Measurements from ENCODE around the gene ZC3H14.
"Not testable (repeated sequence)": the region's sequence is repeated elsewhere in the genome, so short reads cannot be mapped to it uniquely, and the experiment has no call there.

Gene ZC3H14

DNA sequence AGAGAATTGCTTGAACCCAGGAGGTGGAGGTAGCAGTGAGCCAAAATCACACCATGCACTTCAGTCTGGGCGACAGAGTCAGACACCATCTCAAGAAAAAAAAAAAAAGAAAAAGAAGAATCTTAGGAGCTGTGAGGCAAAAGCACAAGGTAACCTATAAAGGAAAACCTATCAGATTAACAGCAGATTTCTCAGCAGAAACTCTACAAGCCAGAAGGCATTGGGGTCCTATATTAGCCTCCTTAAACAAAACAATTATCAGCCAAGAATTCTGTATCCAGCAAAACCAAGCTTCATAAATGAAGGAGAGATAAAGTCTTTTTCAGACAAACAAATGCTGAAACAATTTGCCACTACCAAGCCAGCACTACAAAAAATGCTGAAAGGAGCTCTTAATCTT, 32.9 kb upstream of the ZC3H14 start:
- not testable (repeated sequence) for H3K27me3 ChIP-seq (ENCODE audit: control insufficient read depth in 3 of 3, insufficient read depth in 3 of 3, low read depth in 1 of 3, low read length in 3 of 3); H2AFZ ChIP-seq (ENCODE audit: low read length); H3K4me3 ChIP-seq (ENCODE audit: low read length in 2 of 2); H2AK5ac ChIP-seq (ENCODE audit: low read depth, low read length); H3K27ac ChIP-seq (replicated peaks; ENCODE audit: low read length); H2BK15ac ChIP-seq (ENCODE audit: low read length); H2BK5ac ChIP-seq (ENCODE audit: low read length); H3K79me1 ChIP-seq (ENCODE audit: low read depth, low read length); H3K14ac ChIP-seq (ENCODE audit: low read length); H3K4ac ChIP-seq (ENCODE audit: low read length); DNase-seq (ENCODE audit: low spot score); H2BK12ac ChIP-seq (ENCODE audit: low read length); H4K8ac ChIP-seq (ENCODE audit: low read depth, low read length); H3K23ac ChIP-seq (ENCODE audit: low read depth, low read length, poor library complexity); H3K9ac ChIP-seq (ENCODE audit: low read depth, low read length, poor library complexity); H2BK120ac ChIP-seq (ENCODE audit: low read depth, low read length); H4K91ac ChIP-seq (ENCODE audit: low read depth, low read length, poor library complexity); H3K4me1 ChIP-seq (ENCODE audit: control insufficient read depth in 2 of 2, insufficient read depth in 1 of 2, low read depth in 1 of 2, low read length in 2 of 2); H3K4me2 ChIP-seq (ENCODE audit: insufficient read depth, low read length, poor library complexity, severe bottlenecking); H3K18ac ChIP-seq (ENCODE audit: low read length)
- Histone ChIP-seq H3K9me3 (replicated peaks in 1 of 2; ENCODE audit: control insufficient read depth in 2 of 2, insufficient read depth in 1 of 2, low read depth in 1 of 2, low read length in 2 of 2) (peaks cover 0 to 14% of the 10 kb centered on the region in 2 donors), H3K36me3 (replicated peaks in 1 of 2; ENCODE audit: control insufficient read depth in 2 of 2, insufficient read depth in 2 of 2, low read length in 2 of 2) (peaks cover 5 to 23% of the 10 kb centered on the region in 2 donors)
- no CpG with 5 or more reads among the region's 1 CpG for WGBS, 2 donors (ENCODE audit: extremely low coverage in 2 of 2, insufficient read length in 2 of 2, insufficient replicate concordance in 1 of 2)

DNA sequence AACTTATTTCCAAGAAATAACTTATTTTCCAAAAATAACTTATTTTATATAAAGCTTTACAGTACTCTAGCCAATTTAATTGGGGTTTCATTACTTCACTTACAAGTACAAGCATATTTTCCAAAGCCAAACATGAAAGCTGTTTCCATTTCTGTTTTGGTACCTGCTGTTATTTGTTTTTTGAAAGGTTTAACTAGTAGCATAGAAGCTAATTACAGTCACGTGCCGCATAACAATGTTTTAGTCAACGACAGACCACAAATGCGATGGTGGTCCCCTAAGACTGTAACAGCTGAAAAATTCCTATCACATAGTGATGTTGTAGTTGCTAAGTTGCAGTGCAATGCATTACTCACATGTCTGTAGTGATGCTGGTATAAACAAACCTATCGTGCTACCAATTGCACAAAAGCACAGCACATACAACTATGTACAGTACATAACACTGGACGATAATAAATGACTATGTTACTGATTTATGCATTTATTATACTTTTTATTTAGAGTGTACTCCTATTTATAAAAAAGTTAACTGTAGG, 29.7 kb upstream of the ZC3H14 start:
- Histone ChIP-seq H3K23ac (ENCODE audit: low read depth, low read length, poor library complexity) (no peak overlapping the region), H2AK5ac (ENCODE audit: low read depth, low read length) (no peak overlapping the region), H2AFZ (ENCODE audit: low read length) (no peak overlapping the region), H3K4me2 (ENCODE audit: insufficient read depth, low read length, poor library complexity, severe bottlenecking) (no peak overlapping the region), H3K36me3 (replicated peaks in 1 of 2; ENCODE audit: control insufficient read depth in 2 of 2, insufficient read depth in 2 of 2, low read length in 2 of 2) (peaks cover 8 to 44% of the 10 kb centered on the region in 2 donors), H3K18ac (ENCODE audit: low read length) (no peak overlapping the region), H2BK12ac (ENCODE audit: low read length) (no peak overlapping the region), H3K4me1 (ENCODE audit: control insufficient read depth in 2 of 2, insufficient read depth in 1 of 2, low read depth in 1 of 2, low read length in 2 of 2) (no peaks in the 10 kb centered on the region), H3K4me3 (ENCODE audit: low read length in 2 of 2) (no peak overlapping the region), H3K4ac (ENCODE audit: low read length) (no peak overlapping the region), H2BK15ac (ENCODE audit: low read length) (no peak overlapping the region), H3K79me1 (ENCODE audit: low read depth, low read length) (peaks cover 3% of the 10 kb centered on the region), H3K9me3 (replicated peaks in 1 of 2; ENCODE audit: control insufficient read depth in 2 of 2, insufficient read depth in 1 of 2, low read depth in 1 of 2, low read length in 2 of 2) (peaks cover 0 to 14% of the 10 kb centered on the region in 2 donors), H4K8ac (ENCODE audit: low read depth, low read length) (no peak overlapping the region), H2BK5ac (ENCODE audit: low read length) (no peak overlapping the region), H2BK120ac (ENCODE audit: low read depth, low read length) (no peak overlapping the region), H3K27ac (replicated peaks; ENCODE audit: low read length) (no peak overlapping the region), H3K27me3 (ENCODE audit: control insufficient read depth in 3 of 3, insufficient read depth in 3 of 3, low read depth in 1 of 3, low read length in 3 of 3) (no peaks in the 10 kb centered on the region), H4K91ac (ENCODE audit: low read depth, low read length, poor library complexity) (no peak overlapping the region), H3K9ac (ENCODE audit: low read depth, low read length, poor library complexity) (no peak overlapping the region), H3K14ac (ENCODE audit: low read length) (no peak overlapping the region)
- no CpG with 5 or more reads among the region's 6 CpGs for WGBS, 2 donors (ENCODE audit: extremely low coverage in 2 of 2, insufficient read length in 2 of 2, insufficient replicate concordance in 1 of 2)
- DNase-seq (ENCODE audit: low spot score), result no peak

DNA sequence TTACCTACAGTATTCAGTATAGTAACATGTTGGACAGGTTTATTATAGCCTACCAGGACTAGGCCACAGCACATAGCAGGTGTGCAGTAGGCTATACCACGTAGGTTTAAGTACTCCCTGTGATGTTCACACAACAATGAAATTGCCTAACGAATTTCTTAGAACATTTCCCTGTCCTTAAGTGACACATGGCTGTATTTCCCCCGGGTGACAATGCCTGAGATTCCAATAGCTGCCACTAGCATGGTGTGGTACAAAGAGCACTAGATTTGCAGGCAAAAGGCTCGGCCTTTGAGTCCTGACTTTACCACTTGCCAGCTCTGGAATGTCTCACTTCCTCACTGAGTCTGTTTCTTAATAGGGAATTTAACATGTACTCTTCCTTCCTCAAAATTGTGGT, 27.7 kb upstream of the ZC3H14 start:
- no peak overlapping the region for H4K91ac ChIP-seq (ENCODE audit: low read depth, low read length, poor library complexity)
- no peak overlapping the region for H2BK15ac ChIP-seq (ENCODE audit: low read length)
- H3K79me1 ChIP-seq (ENCODE audit: low read depth, low read length), result peaks cover 3% of the 10 kb centered on the region
- no peak overlapping the region for H3K9ac ChIP-seq (ENCODE audit: low read depth, low read length, poor library complexity)
- H3K23ac ChIP-seq (ENCODE audit: low read depth, low read length, poor library complexity), result no peak overlapping the region
- H4K8ac ChIP-seq (ENCODE audit: low read depth, low read length), result no peak overlapping the region
- no peaks in the 10 kb centered on the region for H3K27me3 ChIP-seq (ENCODE audit: control insufficient read depth in 3 of 3, insufficient read depth in 3 of 3, low read depth in 1 of 3, low read length in 3 of 3)
- no peak overlapping the region for H3K4me3 ChIP-seq (ENCODE audit: low read length in 2 of 2)
- no peak overlapping the region for H3K4me2 ChIP-seq (ENCODE audit: insufficient read depth, low read length, poor library complexity, severe bottlenecking)
- H3K9me3 ChIP-seq (replicated peaks in 1 of 2; ENCODE audit: control insufficient read depth in 2 of 2, insufficient read depth in 1 of 2, low read depth in 1 of 2, low read length in 2 of 2), result peaks cover 0 to 3% of the 10 kb centered on the region in 2 donors
- H2BK5ac ChIP-seq (ENCODE audit: low read length), result no peak overlapping the region
- H2BK120ac ChIP-seq (ENCODE audit: low read depth, low read length), result no peak overlapping the region
- no peak overlapping the region for H2BK12ac ChIP-seq (ENCODE audit: low read length)
- DNase-seq (ENCODE audit: low spot score), result no peak
- H3K4me1 ChIP-seq (ENCODE audit: control insufficient read depth in 2 of 2, insufficient read depth in 1 of 2, low read depth in 1 of 2, low read length in 2 of 2), result no peaks in the 10 kb centered on the region
- H3K4ac ChIP-seq (ENCODE audit: low read length), result no peak overlapping the region
- H3K36me3 ChIP-seq (replicated peaks in 1 of 2; ENCODE audit: control insufficient read depth in 2 of 2, insufficient read depth in 2 of 2, low read length in 2 of 2), result peaks cover 9 to 54% of the 10 kb centered on the region in 2 donors
- no peak overlapping the region for H3K14ac ChIP-seq (ENCODE audit: low read length)
- no peak overlapping the region for H2AK5ac ChIP-seq (ENCODE audit: low read depth, low read length)
- no peak overlapping the region for H3K18ac ChIP-seq (ENCODE audit: low read length)
- H3K27ac ChIP-seq (replicated peaks; ENCODE audit: low read length), result no peak overlapping the region
- no peak overlapping the region for H2AFZ ChIP-seq (ENCODE audit: low read length)
- no CpG with 5 or more reads among the region's 4 CpGs for WGBS, 2 donors (ENCODE audit: extremely low coverage in 2 of 2, insufficient read length in 2 of 2, insufficient replicate concordance in 1 of 2)

DNA sequence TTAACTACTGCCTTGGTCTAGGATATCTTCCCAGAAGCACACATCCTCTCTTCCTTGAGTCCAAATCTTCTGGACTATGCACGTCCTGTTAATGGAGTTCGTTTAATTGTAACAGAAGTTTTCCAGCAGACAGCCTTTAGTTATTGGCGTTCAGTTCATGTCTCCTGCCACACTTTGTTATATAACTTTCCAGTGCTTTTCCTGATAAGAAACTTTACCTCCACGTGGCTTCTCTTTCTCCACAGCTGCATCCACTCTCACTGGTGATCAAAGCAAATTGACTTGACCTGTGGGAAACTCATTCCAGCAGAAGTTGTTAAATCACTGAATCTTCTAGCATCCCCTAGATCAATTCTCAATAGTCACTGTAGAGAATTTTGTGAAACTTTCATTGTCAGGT, 27.0 kb upstream of the ZC3H14 start:
- no CpG with 5 or more reads among the region's 4 CpGs for WGBS, 2 donors (ENCODE audit: extremely low coverage in 2 of 2, insufficient read length in 2 of 2, insufficient replicate concordance in 1 of 2)

More for the DNA sequence above, 27.0 kb upstream of the ZC3H14 start:
- Histone ChIP-seq H4K91ac (ENCODE audit: low read depth, low read length, poor library complexity) (no peak overlapping the region), H3K27me3 (ENCODE audit: control insufficient read depth in 3 of 3, insufficient read depth in 3 of 3, low read depth in 1 of 3, low read length in 3 of 3) (no peaks in the 10 kb centered on the region), H3K23ac (ENCODE audit: low read depth, low read length, poor library complexity) (no peak overlapping the region), H3K18ac (ENCODE audit: low read length) (no peak overlapping the region), H3K4ac (ENCODE audit: low read length) (no peak overlapping the region), H2BK5ac (ENCODE audit: low read length) (no peak overlapping the region), H3K9ac (ENCODE audit: low read depth, low read length, poor library complexity) (no peak overlapping the region), H2AFZ (ENCODE audit: low read length) (no peak overlapping the region), H4K8ac (ENCODE audit: low read depth, low read length) (no peak overlapping the region), H2BK12ac (ENCODE audit: low read length) (no peak overlapping the region), H2BK120ac (ENCODE audit: low read depth, low read length) (no peak overlapping the region), H3K79me1 (ENCODE audit: low read depth, low read length) (peaks cover 3% of the 10 kb centered on the region), H3K4me3 (ENCODE audit: low read length in 2 of 2) (no peak overlapping the region), H2AK5ac (ENCODE audit: low read depth, low read length) (no peak overlapping the region), H3K4me1 (ENCODE audit: control insufficient read depth in 2 of 2, insufficient read depth in 1 of 2, low read depth in 1 of 2, low read length in 2 of 2) (no peaks in the 10 kb centered on the region), H3K4me2 (ENCODE audit: insufficient read depth, low read length, poor library complexity, severe bottlenecking) (no peak overlapping the region), H3K9me3 (replicated peaks in 1 of 2; ENCODE audit: control insufficient read depth in 2 of 2, insufficient read depth in 1 of 2, low read depth in 1 of 2, low read length in 2 of 2) (no peaks in the 10 kb centered on the region), H3K27ac (replicated peaks; ENCODE audit: low read length) (no peak overlapping the region), H3K36me3 (replicated peaks in 1 of 2; ENCODE audit: control insufficient read depth in 2 of 2, insufficient read depth in 2 of 2, low read length in 2 of 2) (peaks cover 10 to 61% of the 10 kb centered on the region in 2 donors), H3K14ac (ENCODE audit: low read length) (no peak overlapping the region), H2BK15ac (ENCODE audit: low read length) (no peak overlapping the region)
- DNase-seq (ENCODE audit: low spot score), result no peak
